Measurements from ENCODE around the gene CORO2B.
"Not testable (repeated sequence)": the region's sequence is repeated elsewhere in the genome, so short reads cannot be mapped to it uniquely, and the experiment has no call there.

The CORO2B gene

DNA sequence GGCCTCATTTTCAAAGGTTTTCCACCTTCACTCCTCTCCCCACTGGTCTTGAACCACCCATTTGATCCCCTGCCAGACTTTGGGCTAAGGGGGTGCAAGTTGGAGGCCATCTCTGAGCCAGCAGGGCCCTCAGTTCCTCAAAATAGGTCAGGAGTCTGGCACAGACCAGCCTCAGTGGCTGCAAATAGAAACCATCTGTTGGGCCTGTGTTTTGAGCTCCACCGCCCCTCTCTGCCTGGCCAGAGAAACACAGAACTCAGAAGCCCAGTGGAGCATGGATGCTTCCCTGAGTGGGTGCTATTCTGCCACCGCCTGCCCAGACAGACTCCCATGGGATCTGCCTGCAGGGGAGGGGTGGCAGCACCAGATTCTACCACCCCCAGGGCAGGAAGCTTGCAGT is 56.3 kb downstream of the CORO2B start:
- no peak overlapping the region for H3K4me3 ChIP-seq (ENCODE audit: low read length)
- no peak for TF ChIP-seq ZNF274 (IDR thresholded peaks at IDR 0.05; ENCODE audit: low read depth, low read length)

DNA sequence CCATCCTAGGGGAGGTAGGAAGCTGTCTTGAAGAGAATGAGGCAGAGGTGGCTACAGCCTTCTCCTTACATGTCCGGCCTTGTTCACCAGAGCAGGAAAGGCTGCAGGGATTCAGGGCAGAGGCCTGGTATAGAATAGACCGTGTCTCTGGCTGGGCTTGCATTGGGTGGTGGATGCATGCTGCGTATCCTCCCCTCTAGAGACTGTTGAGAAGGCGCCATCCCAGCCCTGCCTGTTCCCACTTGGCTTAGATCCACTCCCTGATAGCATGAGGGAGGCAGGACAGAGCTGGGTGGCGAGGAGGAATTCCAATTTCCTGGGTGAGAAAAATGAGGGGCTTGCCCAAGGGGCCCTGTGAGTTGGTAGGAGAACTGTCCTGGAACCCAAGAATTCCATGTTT is 57.5 kb downstream of the CORO2B start:
- no peak for TF ChIP-seq ZNF274 (IDR thresholded peaks at IDR 0.05; ENCODE audit: low read depth, low read length)
- H3K4me3 ChIP-seq (ENCODE audit: low read length): no peak overlapping the region

- TF ChIP-seq ZNF274 (IDR thresholded peaks at IDR 0.05; ENCODE audit: low read depth, low read length): no peak
- H3K4me3 ChIP-seq (ENCODE audit: low read length): no peak overlapping the region
Measured at GRCh38 chr15:68637767-68638404, 59.1 kb downstream of the CORO2B start.

GRCh38 chr15:68638953-68639515 is 60.2 kb downstream of the CORO2B start:
- no peak for TF ChIP-seq ZNF274 (IDR thresholded peaks at IDR 0.05; ENCODE audit: low read depth, low read length)
- H3K4me3 ChIP-seq (ENCODE audit: low read length): no peak overlapping the region

- H3K4me3 ChIP-seq (ENCODE audit: low read length): no peak overlapping the region
- no peak for TF ChIP-seq ZNF274 (IDR thresholded peaks at IDR 0.05; ENCODE audit: low read depth, low read length)
Measured at GRCh38 chr15:68639926-68640600, 61.3 kb downstream of the CORO2B start.

DNA sequence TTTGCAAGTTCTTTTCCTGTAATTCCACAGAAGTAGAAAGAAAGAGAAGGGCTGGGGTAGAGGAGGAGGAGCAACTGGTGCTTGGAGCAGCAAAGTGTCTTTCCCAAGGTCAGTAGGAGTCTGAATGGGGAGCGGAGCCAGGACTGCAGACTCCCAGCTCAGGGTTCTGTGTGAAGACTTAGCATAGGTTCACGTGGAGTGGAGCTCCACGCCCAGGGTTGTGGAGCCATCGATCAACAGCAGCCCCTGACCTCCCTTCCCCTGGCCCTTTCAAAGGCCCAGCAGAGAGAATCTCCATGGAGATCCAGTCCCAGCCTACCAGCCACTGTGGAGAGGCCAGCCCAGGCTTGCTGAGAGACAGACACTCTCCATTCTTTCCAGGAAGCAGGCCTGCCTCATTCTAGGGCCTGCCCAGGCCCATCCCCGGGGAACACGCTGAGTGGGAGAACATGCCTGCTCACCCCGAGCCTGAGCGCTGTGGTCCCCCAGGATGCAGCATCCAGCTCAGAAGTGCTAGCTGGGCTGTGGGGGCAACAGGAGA is 62.1 kb downstream of the CORO2B start:
- TF ChIP-seq ZNF274 (IDR thresholded peaks at IDR 0.05; ENCODE audit: low read depth, low read length): no peak
- H3K4me3 ChIP-seq (ENCODE audit: low read length): no peak overlapping the region

- TF ChIP-seq ZNF274 (IDR thresholded peaks at IDR 0.05; ENCODE audit: low read depth, low read length): no peak
- H3K4me3 ChIP-seq (ENCODE audit: low read length): no peak overlapping the region
Measured at GRCh38 chr15:68641376-68641775, 62.6 kb downstream of the CORO2B start.

DNA sequence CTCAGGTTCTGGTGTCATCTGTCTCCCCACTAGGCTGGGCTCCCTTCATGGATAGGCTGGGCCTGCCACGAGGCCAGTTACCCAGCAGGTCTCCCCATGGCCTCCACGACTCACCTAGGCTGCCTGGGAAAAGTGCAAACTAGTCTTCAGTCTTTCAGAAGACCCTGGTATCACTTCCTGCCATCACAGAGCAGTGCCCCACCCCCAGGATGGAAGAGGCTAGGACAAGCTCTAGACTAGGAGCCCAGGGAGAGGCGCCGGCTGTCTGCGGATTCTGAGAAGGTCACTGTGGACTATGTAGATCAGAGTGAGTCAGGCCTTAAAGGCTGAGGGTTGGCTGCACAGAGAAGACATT is 63.7 kb downstream of the CORO2B start:
- no peak overlapping the region for H3K4me3 ChIP-seq (ENCODE audit: low read length)
- TF ChIP-seq ZNF274 (IDR thresholded peaks at IDR 0.05; ENCODE audit: low read depth, low read length): no peak

DNA sequence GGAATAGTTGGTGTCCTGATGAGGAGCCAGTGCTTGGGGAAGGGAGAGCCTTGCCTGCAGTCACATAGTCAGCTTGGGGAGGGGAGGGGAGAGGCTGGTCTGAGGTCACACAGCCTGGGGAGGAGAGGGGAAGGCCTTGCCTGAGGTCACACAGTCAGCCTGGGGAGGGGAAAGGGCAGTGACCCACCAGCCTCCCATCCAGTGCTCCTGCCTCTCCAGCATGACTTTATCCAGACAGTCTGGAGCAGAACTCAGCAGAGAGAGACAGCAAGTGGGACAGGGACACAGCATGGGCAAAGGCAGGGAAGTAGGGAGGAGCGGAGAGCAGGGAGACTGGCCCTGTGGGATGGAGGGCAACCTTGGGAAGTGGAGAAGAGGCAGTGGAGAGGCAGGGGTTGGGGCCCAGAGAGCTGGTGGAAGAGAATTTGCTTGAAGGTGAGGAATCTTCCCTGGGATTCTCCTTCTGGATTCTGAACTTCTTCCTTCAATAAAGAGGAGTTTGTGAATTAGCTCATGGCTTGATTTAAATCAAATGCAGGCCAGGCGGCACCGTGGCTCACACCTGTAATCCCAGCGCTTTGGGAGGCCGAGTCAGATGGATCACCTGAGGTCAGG is 64.5 kb downstream of the CORO2B start:
- H3K4me3 ChIP-seq (ENCODE audit: low read length): no peak overlapping the region

GRCh38 chr15:68644083-68644904 is 65.5 kb downstream of the CORO2B start:
- TF ChIP-seq ZNF274 (IDR thresholded peaks at IDR 0.05; ENCODE audit: low read depth, low read length): no peak
- no peak overlapping the region for H3K4me3 ChIP-seq (ENCODE audit: low read length)

More for the DNA sequence above, 64.5 kb downstream of the CORO2B start:
- no peak for TF ChIP-seq ZNF274 (IDR thresholded peaks at IDR 0.05; ENCODE audit: low read depth, low read length)

- H3K4me3 ChIP-seq (ENCODE audit: low read length): no peak overlapping the region
- TF ChIP-seq ZNF274 (IDR thresholded peaks at IDR 0.05; ENCODE audit: low read depth, low read length): no peak
Measured at GRCh38 chr15:68644996-68645395, 66.2 kb downstream of the CORO2B start.

DNA sequence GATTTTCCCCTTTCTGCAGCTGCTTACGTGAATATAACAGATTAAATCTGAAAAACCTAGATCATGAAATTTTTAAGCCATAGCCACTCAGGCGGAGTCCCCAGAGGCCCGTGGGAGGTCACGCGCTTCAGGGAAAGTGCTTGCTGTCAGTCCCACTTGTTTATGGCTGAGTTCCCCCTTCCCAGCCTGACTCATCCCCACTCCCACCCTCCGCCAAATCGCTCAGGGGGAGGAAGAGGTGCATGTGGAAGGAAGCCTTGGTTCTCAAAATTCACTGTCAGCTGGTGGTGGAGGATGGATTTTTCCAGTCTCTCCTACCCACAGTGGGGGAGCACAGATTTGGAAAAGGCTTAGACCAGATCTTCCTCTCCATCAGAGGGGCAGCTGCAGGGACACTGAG is 67.4 kb downstream of the CORO2B start:
- H3K4me3 ChIP-seq (ENCODE audit: low read length): no peak overlapping the region
- TF ChIP-seq ZNF274 (IDR thresholded peaks at IDR 0.05; ENCODE audit: low read depth, low read length): no peak

DNA sequence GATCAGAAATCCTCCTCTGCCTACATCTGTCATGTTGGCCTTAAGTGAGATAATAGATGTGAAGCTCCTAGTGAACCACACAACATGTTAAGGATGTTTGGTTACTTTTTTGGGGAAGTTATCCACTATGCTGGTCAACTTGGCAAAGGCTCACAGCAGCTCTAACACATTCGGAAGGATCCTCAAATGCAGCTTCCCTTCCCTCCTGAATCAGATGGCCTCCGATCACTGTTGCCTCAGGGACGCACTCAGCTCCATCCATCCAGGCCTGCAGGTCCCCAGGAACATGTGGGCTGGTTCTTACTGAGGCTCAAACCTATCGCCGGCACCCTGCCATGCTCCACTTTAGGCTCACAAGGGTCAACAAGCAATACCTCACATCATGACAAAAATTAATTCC is 67.9 kb downstream of the CORO2B start:
- no peak overlapping the region for H3K4me3 ChIP-seq (ENCODE audit: low read length)
- TF ChIP-seq ZNF274 (IDR thresholded peaks at IDR 0.05; ENCODE audit: low read depth, low read length): no peak

DNA sequence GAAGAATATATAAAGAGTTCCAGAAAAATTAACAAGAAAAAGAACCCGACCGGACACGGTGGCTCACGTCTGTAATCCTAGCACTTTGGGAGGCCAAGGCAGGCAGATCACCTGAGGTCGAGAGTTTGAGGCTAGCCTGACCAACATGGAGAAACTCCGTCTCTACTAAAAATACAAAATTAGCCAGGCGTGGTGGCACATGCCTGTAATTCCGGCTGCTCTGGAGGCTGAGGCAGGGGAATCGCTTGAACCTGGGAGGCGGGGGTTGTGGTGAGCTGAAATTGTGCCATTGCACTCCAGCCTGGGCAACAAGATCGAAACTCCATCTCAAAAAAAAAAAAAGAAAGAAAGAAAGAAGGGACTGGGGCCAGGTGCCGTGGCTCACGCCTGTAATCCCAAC is 68.6 kb downstream of the CORO2B start:
- H3K4me3 ChIP-seq (ENCODE audit: low read length): not testable (repeated sequence)
